Thoracic aorta (tissue), 2 donors: ENCODE data around the gene NCKAP1. TPM values are rescaled to one million over a fixed set of nuclear protein-coding genes. Genes with fewer than 3 reads are reported as not detected.

ENCODE experiments used
- ATAC-seq: fragments of 150-250 bp; one replicate; pipeline ENCODE4 v1.8.0; 2017; ENCODE audit warnings: low read depth; ENCODE audit not compliant: insufficient number of reproducible peaks, low FRiP score
- DNase-seq: peaks from one replicate; pipeline ENCODE4 v3.0.0-alpha.2; 2020; ENCODE audit warnings: low spot score
- H3K27ac ChIP-seq, 2 donors: fragments of 200-600 bp; sonication (generic); 1 replicate in 1 of 2; 2 replicates in 1 of 2; pipeline ENCODE4 v1.5.1; 2016; ENCODE audit warnings: mild to moderate bottlenecking in 2 of 2, moderate library complexity in 2 of 2
- H3K27me3 ChIP-seq: fragments of 200-600 bp; sonication (generic); replicated peaks from 2 replicates; pipeline ENCODE4 v1.6.0; 2016; ENCODE audit warnings: mild to moderate bottlenecking; ENCODE audit not compliant: insufficient read depth
- H3K36me3 ChIP-seq: fragments of 200-600 bp; sonication (generic); one replicate; pipeline ENCODE4 v1.5.1; 2016
- H3K4me1 ChIP-seq, 2 donors: fragments of 200-600 bp; sonication (generic); 1 replicate in 1 of 2; 2 replicates in 1 of 2; pipeline versions ENCODE4 v1.5.1 to v1.6.0; 2016; ENCODE audit warnings: low read depth in 2 of 2, mild to moderate bottlenecking in 1 of 2; ENCODE audit not compliant: control insufficient read depth in 1 of 2
- H3K4me3 ChIP-seq: fragments of 200-600 bp; sonication (generic); 2 replicates; pipeline ENCODE4 v1.5.1; 2016; ENCODE audit warnings: mild to moderate bottlenecking
- H3K9me3 ChIP-seq: fragments of 200-600 bp; sonication (generic); 2 replicates; pipeline ENCODE4 v1.5.1; 2016
- CTCF ChIP-seq: fragments of 200-600 bp; sonication (generic); IDR thresholded peaks from one replicate; pipeline ENCODE4 v1.5.1; 2019; ENCODE audit warnings: antibody characterized with exemption
- total RNA-seq, 2 donors: library from RNA; depleted of rRNA; stranded (reverse); fragments of >200 nt; gene quantifications; one replicate each; pipeline versions ENCODE4 v1.1.0 to v1.2.3, GENCODE V29; 2016

The NCKAP1 gene
- total RNA-seq, 2 donors from 2014 or later, result 116 to 159 TPM

- Histone ChIP-seq H3K27me3 (no peaks in the 10 kb centered on the region), H3K36me3 (no peaks in the 10 kb centered on the region), H3K4me1 (peaks cover 35 to 54% of the 10 kb centered on the region in 2 donors), H3K9me3 (no peaks in the 10 kb centered on the region), H3K4me3 (no peak overlapping the region), H3K27ac (no peak overlapping the region)
- no peak for ATAC-seq
- DNase-seq, result no peak
- TF ChIP-seq CTCF, result no peak
Observed at GRCh38 chr2:182891611-182892010, 146.6 kb downstream of the NCKAP1 start.

GRCh38 chr2:182890773-182891378, 147.4 kb downstream of the NCKAP1 start:
- no peaks in the 10 kb centered on the region for H3K36me3 ChIP-seq
- ATAC-seq (no peak), DNase-seq (no peak)
- H3K27ac ChIP-seq, result no peak overlapping the region
- H3K9me3 ChIP-seq, result no peaks in the 10 kb centered on the region
- TF ChIP-seq CTCF, result no peak
- H3K4me1 ChIP-seq, result peaks cover 29 to 54% of the 10 kb centered on the region in 2 donors
- H3K4me3 ChIP-seq, result no peak overlapping the region
- no peaks in the 10 kb centered on the region for H3K27me3 ChIP-seq

DNA sequence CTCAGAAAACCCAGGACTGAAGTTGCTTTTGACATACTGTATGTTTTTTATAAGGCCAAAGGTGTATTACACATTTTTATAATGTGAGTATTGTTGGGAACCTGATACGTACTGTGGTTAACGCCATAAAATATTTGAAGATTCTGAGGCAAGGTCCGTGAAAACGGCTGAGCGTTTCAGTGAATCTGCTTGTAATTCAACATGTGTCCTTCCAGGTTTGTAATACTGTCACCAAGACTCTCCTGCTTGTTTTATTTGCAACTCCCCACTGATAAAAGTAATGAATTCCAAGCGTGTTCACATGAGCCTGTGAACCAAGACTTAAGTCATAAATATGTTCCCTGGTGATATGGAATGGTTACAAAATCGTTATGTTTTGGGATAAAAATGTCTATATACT, 148.0 kb downstream of the NCKAP1 start:
- no peaks in the 10 kb centered on the region for H3K27me3 ChIP-seq
- no peaks in the 10 kb centered on the region for H3K36me3 ChIP-seq
- TF ChIP-seq CTCF, result no peak

GRCh38 chr2:182887753-182888415, 150.4 kb downstream of the NCKAP1 start:
- no peak for TF ChIP-seq CTCF
- no peak overlapping the region for H3K27ac ChIP-seq
- no peaks in the 10 kb centered on the region for H3K27me3 ChIP-seq
- no peak for ATAC-seq
- peaks cover 28 to 46% of the 10 kb centered on the region in 2 donors for H3K4me1 ChIP-seq
- H3K36me3 ChIP-seq, result no peaks in the 10 kb centered on the region
- DNase-seq, result no peak
- no peak overlapping the region for H3K4me3 ChIP-seq
- no peaks in the 10 kb centered on the region for H3K9me3 ChIP-seq

More for the DNA sequence above, 148.0 kb downstream of the NCKAP1 start:
- Histone ChIP-seq H3K4me1 (peaks cover 26 to 52% of the 10 kb centered on the region in 2 donors), H3K9me3 (no peaks in the 10 kb centered on the region), H3K27ac (no peak overlapping the region), H3K4me3 (no peak overlapping the region)
- no peak for DNase-seq
- no peak for ATAC-seq

DNA sequence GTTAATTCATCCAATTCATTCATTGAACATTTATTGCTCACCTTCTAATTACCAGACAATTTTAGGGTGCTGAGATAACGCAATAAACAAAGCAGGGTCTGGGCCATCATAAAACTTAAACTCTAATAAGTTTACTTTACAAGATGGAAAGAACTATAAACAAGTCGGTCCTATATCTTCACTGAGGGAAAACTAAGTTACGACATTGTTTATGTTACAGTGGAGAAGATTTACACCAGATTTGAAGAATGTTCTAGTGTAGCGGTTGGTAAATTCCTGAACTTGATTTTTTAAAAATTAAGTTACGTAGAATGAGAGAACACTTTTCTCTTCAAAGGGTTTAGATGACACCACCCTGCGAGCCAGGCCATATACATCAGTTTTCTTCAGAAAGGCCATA, 151.2 kb downstream of the NCKAP1 start:
- H3K36me3 ChIP-seq, result no peaks in the 10 kb centered on the region
- H3K9me3 ChIP-seq, result no peaks in the 10 kb centered on the region
- H3K27me3 ChIP-seq, result no peaks in the 10 kb centered on the region
- peak overlapping the region; percentile 31 to 58 for H3K27ac ChIP-seq
- no peak for DNase-seq
- H3K4me3 ChIP-seq, result no peak overlapping the region
- H3K4me1 ChIP-seq, result peaks cover 31 to 48% of the 10 kb centered on the region in 2 donors
- no peak for TF ChIP-seq CTCF
- ATAC-seq, result no peak
